MCF 10A (cell line): ENCODE results near the gene RABL6. TPM values are rescaled to one million over a fixed set of nuclear protein-coding genes. Genes with fewer than 3 reads are reported as not detected.
A peak's percentile ranks its signal among the peaks of the same experiment; 100 is the strongest.
"Not testable (repeated sequence)": the region's sequence is repeated elsewhere in the genome, so short reads cannot be mapped to it uniquely, and the experiment has no call there.

Experiments used
- BruUV-seq: library from RNA; stranded (reverse); fragments of 400-500 nt; replicated peaks from 2 replicates; lab custom pipeline; 2021; lab: Mats Ljungman, UMichigan
- CTCF ChIA-PET: fragments of 300-600 bp; sonication (Branson Sonifier 250); formaldehyde crosslinking; extraction: SDS; loops from one replicate; lab custom pipeline; 2021; ENCODE audit warnings: antibody characterized with exemption, inconsistent platforms; lab: Yijun Ruan, JAX
- POLR2A ChIA-PET: fragments of 300-600, 350-650 bp; sonication (Branson Sonifier 250); formaldehyde crosslinking; extraction: SDS; loops from one replicate; lab custom pipeline; 2020; ENCODE audit warnings: antibody characterized with exemption, inconsistent platforms; lab: Yijun Ruan, JAX
- DNase-seq: peaks from one replicate; pipeline ENCODE4 v3.0.0-alpha.2; 2018; ENCODE audit not compliant: unreplicated experiment
- H3K27ac Mint-ChIP-seq: one replicate; pipeline ENCODE4 v1.8.0; 2022; ENCODE audit warnings: mild to moderate bottlenecking, low read depth, mixed read lengths; ENCODE audit not compliant: unreplicated experiment
- H3K27me3 Mint-ChIP-seq: one replicate; pipeline ENCODE4 v1.8.0; 2022; ENCODE audit warnings: mixed read lengths; ENCODE audit not compliant: insufficient read depth, unreplicated experiment
- H3K36me3 Mint-ChIP-seq: one replicate; pipeline ENCODE4 v1.8.0; 2022; ENCODE audit warnings: mild to moderate bottlenecking, moderate library complexity, mixed read lengths; ENCODE audit not compliant: insufficient read depth, unreplicated experiment
- H3K4me1 Mint-ChIP-seq: one replicate; pipeline ENCODE4 v1.8.0; 2022; ENCODE audit warnings: mixed read lengths; ENCODE audit not compliant: insufficient read depth, unreplicated experiment
- H3K4me3 Mint-ChIP-seq: one replicate; pipeline ENCODE4 v1.8.0; 2022; ENCODE audit warnings: mild to moderate bottlenecking, moderate library complexity, mixed read lengths; ENCODE audit not compliant: unreplicated experiment
- H3K9me3 Mint-ChIP-seq: one replicate; pipeline ENCODE4 v1.8.0; 2022; ENCODE audit warnings: mixed read lengths; ENCODE audit not compliant: unreplicated experiment
- CTCF ChIP-seq: fragments of 200-600 bp; IDR thresholded peaks from one replicate; pipeline ENCODE4 v1.8.0; 2022; ENCODE audit warnings: antibody characterized with exemption, mild to moderate bottlenecking; ENCODE audit not compliant: unreplicated experiment
- intact Hi-C: fragments of 100-400 bp; cut with micrococcal nuclease; formaldehyde crosslinking; loops from 2 replicates; pipeline ENCODE4 v1.14.1; 2022
- total RNA-seq: library from RNA; stranded (reverse); gene quantifications from 2 replicates; pipeline ENCODE4 v1.2.3, GENCODE V29; 2022

The RABL6 gene
- total RNA-seq, 1 experiment from 2014 or later = 77.8 TPM

- intact Hi-C loops = no loop called here
- peaks cover 4% of the 10 kb centered on the region for H3K4me1 Mint-ChIP-seq
- ChIA-PET POLR2A (interaction anchor here (0.8 to 3.7 kb wide), 11 partner anchors 11 to 92 kb away, joined by 3 to 19 read pairs (median 4); partner anchors contain the start of genes EDF1, FBXW5 and RABL6), CTCF (interaction anchor here (0.6 to 1.3 kb wide), 5 partner anchors 36 to 484 kb away, joined by 3 to 4 read pairs (median 4); no protein-coding TSS in a partner anchor)
- TF ChIP-seq CTCF = no peak
- H3K27me3 Mint-ChIP-seq = no peaks in the 10 kb centered on the region
- no peaks in the 10 kb centered on the region for H3K9me3 Mint-ChIP-seq
- BruUV-seq = no TSS peak
- H3K36me3 Mint-ChIP-seq = peaks cover 5% of the 10 kb centered on the region
- peak overlapping the region; percentile 62 for H3K4me3 Mint-ChIP-seq
- peak overlapping the region; percentile 66 for H3K27ac Mint-ChIP-seq
- peak; percentile 96 for DNase-seq
Measured at GRCh38 chr9:136882109-136882946, 74.6 kb downstream of the RABL6 start.

GRCh38 chr9:136882947-136883283 lies 75.2 kb downstream of the RABL6 start:
- H3K27me3 Mint-ChIP-seq, H3K9me3 Mint-ChIP-seq, DNase-seq, H3K4me1 Mint-ChIP-seq, intact Hi-C loops, BruUV-seq, H3K36me3 Mint-ChIP-seq: not testable (repeated sequence)
- POLR2A ChIA-PET = interaction anchor here (0.8 to 3.7 kb wide), 7 partner anchors 15 to 92 kb away, joined by 3 to 19 read pairs (median 5); partner anchors contain the start of gene FBXW5
- CTCF ChIA-PET = interaction anchor here (1.3 to 2.0 kb wide), 2 partner anchors 41 to 147 kb away, joined by 4 to 7 read pairs; partner anchors contain the start of gene AJM1
- Mint-ChIP-seq H3K27ac (peak overlapping the region; percentile 66), H3K4me3 (peak overlapping the region; percentile 62)

GRCh38 chr9:136883670-136884069 lies 75.9 kb downstream of the RABL6 start:
- intact Hi-C loops, H3K36me3 Mint-ChIP-seq, H3K9me3 Mint-ChIP-seq, BruUV-seq, H3K27ac Mint-ChIP-seq, DNase-seq, H3K4me1 Mint-ChIP-seq, H3K27me3 Mint-ChIP-seq: not testable (repeated sequence)
- ChIA-PET POLR2A (interaction anchor here (0.6 to 3.7 kb wide), 5 partner anchors 35 to 153 kb away, joined by 3 to 19 read pairs (median 3); partner anchors contain the start of gene AJM1), CTCF (interaction anchor here (0.6 to 2.0 kb wide), 2 partner anchors 42 to 45 kb away, joined by 3 to 7 read pairs; partner anchors contain the start of gene AJM1)
- peak overlapping the region; percentile 62 for H3K4me3 Mint-ChIP-seq

- POLR2A ChIA-PET = interaction anchor here (0.6 to 2.6 kb wide), 11 partner anchors 13 to 158 kb away, joined by 3 to 28 read pairs (median 4); partner anchors contain the start of genes EDF1, FBXW5, PHPT1 and TMEM141
Measured at GRCh38 chr9:136885950-136886578, 78.3 kb downstream of the RABL6 start, which contains the start of gene TRAF2. Gene TRAF2, plus strand, starts transcription at chr9:136886516. Its CDS starts 12,225 bp downstream, at chr9:136898741.

More at GRCh38 chr9:136885950-136886578, 78.3 kb downstream of the RABL6 start, which contains the start of gene TRAF2:
- Mint-ChIP-seq H3K36me3 (peaks cover 7% of the 10 kb centered on the region), H3K9me3 (no peaks in the 10 kb centered on the region), H3K4me1 (peaks cover 6% of the 10 kb centered on the region), H3K27ac (peak within 1 kb of the TSS; percentile 71), H3K4me3 (peak within 1 kb of the TSS; percentile 84), H3K27me3 (no peaks in the 10 kb centered on the region)
- intact Hi-C loops = no loop called here
- no TSS peak for BruUV-seq
- CTCF ChIA-PET = interaction anchor here (0.7 kb wide), 1 partner anchor 43 kb away, joined by 5 read pairs; no protein-coding TSS in a partner anchor
- TF ChIP-seq CTCF = no peak
- peak; percentile 97 for DNase-seq
